HepG2 (cell line): Measurements from ENCODE around the gene KRT7. TPM values are rescaled to one million over a fixed set of nuclear protein-coding genes. Genes with fewer than 3 reads are reported as not detected.

Source experiments
- ATAC-seq: fragments of 200-7000 bp; cut with Tn5 transposase; 3 replicates; pipeline ENCODE4 v1.9.1; 2020; ENCODE audit warnings: mild to moderate bottlenecking, moderate library complexity
- BruUV-seq: library from RNA; stranded (reverse); fragments of 400-500 nt; replicated peaks from 2 replicates; lab custom pipeline; 2021; lab: Mats Ljungman, UMichigan
- CTCF ChIA-PET: fragments of 300-600 bp; formaldehyde crosslinking; extraction: SDS; loops from one replicate; lab custom pipeline; 2021; ENCODE audit warnings: low total read pairs, inconsistent platforms, low intra/inter-chr PET ratio; lab: Yijun Ruan, JAX
- POLR2A ChIA-PET: fragments of 350-600 bp; sonication (Branson Sonifier 250); formaldehyde crosslinking; loops from one replicate; lab custom pipeline; 2020; ENCODE audit warnings: antibody characterized with exemption, inconsistent platforms; lab: Yijun Ruan, JAX
- DNase-seq: peaks from one replicate; pipeline ENCODE4 v3.0.0-alpha.2; 2015; ENCODE audit warnings: low spot score
- FAIRE-seq: peaks from 3 replicates; lab custom pipeline; 2011; peaks lifted over from hg19 to GRCh38; lab: Jason Lieb, UNC
- H2AFZ ChIP-seq: one replicate; pipeline ENCODE4 v1.6.1; 2011; ENCODE audit warnings: low read length, inconsistent platforms
- H3K27ac ChIP-seq: fragments of 300-600 bp; 3 replicates; pipeline ENCODE4 v1.8.0; 2011; ENCODE audit warnings: mixed run types, mild to moderate bottlenecking, mixed read lengths, low read length, inconsistent platforms; ENCODE audit not compliant: insufficient read depth; ENCODE audit errors: extremely low read length
- H3K27me3 ChIP-seq, 2 experiments: fragments of 200-600 bp in 1 of 2; 2 replicates in 1 of 2; 3 replicates in 1 of 2; pipeline versions ENCODE4 v1.6.0 to v1.8.0; 2011; ENCODE audit warnings: low read length in 2 of 2, mild to moderate bottlenecking in 2 of 2, moderate library complexity in 2 of 2, inconsistent platforms in 1 of 2; ENCODE audit not compliant: insufficient read depth in 2 of 2, control insufficient read depth in 1 of 2
- H3K36me3 ChIP-seq, 2 experiments: fragments of 200-600 bp in 1 of 2; replicated peaks in 1 of 2; 2 replicates in 1 of 2; 3 replicates in 1 of 2; pipeline versions ENCODE4 v1.5.1 to v1.8.0; 2011; ENCODE audit warnings: low read length in 2 of 2, inconsistent platforms in 1 of 2; ENCODE audit not compliant: insufficient read depth in 2 of 2, control insufficient read depth in 1 of 2
- H3K4me1 ChIP-seq: 2 replicates; pipeline ENCODE4 v1.5.1; 2012; ENCODE audit warnings: low read length, inconsistent platforms; ENCODE audit not compliant: insufficient read depth
- H3K4me2 ChIP-seq: 2 replicates; pipeline ENCODE4 v1.6.0; 2011; ENCODE audit warnings: low read depth, low read length, inconsistent platforms
- H3K4me3 ChIP-seq, 3 experiments: fragments of 200-600 bp in 1 of 3; sonication (generic), shearing (Covaris generic) in 1 of 3; replicated peaks in 1 of 3; 2 replicates each; pipeline ENCODE4 v1.5.1; 2011 to 2016; ENCODE audit warnings: low read length in 3 of 3, inconsistent platforms in 2 of 3, low read depth in 2 of 3, mild to moderate bottlenecking in 2 of 3, control low read depth in 1 of 3, mixed read lengths in 1 of 3; ENCODE audit not compliant: insufficient read depth in 1 of 3
- H3K79me2 ChIP-seq: one replicate; pipeline ENCODE4 v1.6.1; 2011; ENCODE audit warnings: low read length, inconsistent platforms; ENCODE audit not compliant: insufficient read depth
- H3K9ac ChIP-seq: 2 replicates; pipeline ENCODE4 v1.6.0; 2011; ENCODE audit warnings: mild to moderate bottlenecking, low read depth, low read length, inconsistent platforms; ENCODE audit not compliant: insufficient read depth
- H3K9me3 ChIP-seq: 2 replicates; pipeline ENCODE4 v1.5.1; 2012; ENCODE audit warnings: mild to moderate bottlenecking, low read length
- H4K20me1 ChIP-seq: 2 replicates; pipeline ENCODE4 v1.6.0; 2011; ENCODE audit warnings: inconsistent platforms, mild to moderate bottlenecking, low read length, moderate library complexity; ENCODE audit not compliant: insufficient read depth
- ATAD3A ChIP-seq: sonication (generic); formaldehyde crosslinking; IDR thresholded peaks from 2 replicates; pipeline ENCODE4 v1.4.0; 2020; ENCODE audit warnings: missing genetic modification reagents
- BHLHE40 ChIP-seq: IDR thresholded peaks from 2 replicates; pipeline ENCODE4 v1.6.1; 2011; ENCODE audit warnings: low read length, improper control_type of control experiment
- CAMTA2 ChIP-seq: sonication (generic); formaldehyde crosslinking; IDR thresholded peaks from 2 replicates; pipeline ENCODE4 v1.4.0; 2020; ENCODE audit warnings: mild to moderate bottlenecking, missing genetic modification reagents, borderline replicate concordance
- ELF1 ChIP-seq: sonication (generic); formaldehyde crosslinking; IDR thresholded peaks from 2 replicates; pipeline ENCODE4 v1.4.0; 2020; ENCODE audit warnings: missing genetic modification reagents
- FLYWCH1 ChIP-seq: sonication (generic); formaldehyde crosslinking; IDR thresholded peaks from 2 replicates; pipeline ENCODE4 v1.8.1; 2023; ENCODE audit warnings: mild to moderate bottlenecking, missing genetic modification reagents
- FOSL2 ChIP-seq: sonication (generic); formaldehyde crosslinking; IDR thresholded peaks from 2 replicates; pipeline ENCODE4 v1.4.0; 2020; ENCODE audit warnings: missing genetic modification reagents
- IKZF1 ChIP-seq: fragments of 450-650 bp; IDR thresholded peaks from 2 replicates; pipeline ENCODE4 v1.7.1; 2016
- KLF13 ChIP-seq: sonication (generic); formaldehyde crosslinking; IDR thresholded peaks from 2 replicates; pipeline ENCODE4 v1.4.0; 2020; ENCODE audit warnings: mild to moderate bottlenecking, missing genetic modification reagents
- NCOA5 ChIP-seq: sonication (generic); formaldehyde crosslinking; IDR thresholded peaks from 2 replicates; pipeline ENCODE4 v1.4.0; 2020; ENCODE audit warnings: missing genetic modification reagents
- NFYC ChIP-seq: IDR thresholded peaks from 2 replicates; pipeline ENCODE4 v1.6.1; 2016; ENCODE audit warnings: missing genetic modification reagents, missing compliant biosample characterization
- NR2F1 ChIP-seq, 2 experiments: fragments of 450-650 bp in 1 of 2; formaldehyde crosslinking in 1 of 2; IDR thresholded peaks; 2 replicates each; pipeline versions ENCODE4 v1.5.0 to v1.6.1; 2016 to 2020; ENCODE audit warnings: mild to moderate bottlenecking in 1 of 2, missing compliant biosample characterization in 1 of 2, missing genetic modification reagents in 1 of 2, moderate library complexity in 1 of 2
- NR3C1 ChIP-seq: sonication (generic); formaldehyde crosslinking; IDR thresholded peaks from 2 replicates; pipeline ENCODE4 v1.4.0; 2020; ENCODE audit warnings: missing genetic modification reagents
- ONECUT2 ChIP-seq: sonication (generic); formaldehyde crosslinking; IDR thresholded peaks from 2 replicates; pipeline ENCODE4 v1.4.0; 2020; ENCODE audit warnings: missing genetic modification reagents
- SP2 ChIP-seq: sonication (generic); formaldehyde crosslinking; IDR thresholded peaks from 2 replicates; pipeline ENCODE4 v1.5.1; 2020; ENCODE audit warnings: mild to moderate bottlenecking, missing genetic modification reagents
- TAF1 ChIP-seq: sonication (generic); formaldehyde crosslinking; IDR thresholded peaks from 2 replicates; pipeline ENCODE4 v1.4.0; 2020; ENCODE audit warnings: missing genetic modification reagents
- ZNF121 ChIP-seq: sonication (generic); formaldehyde crosslinking; IDR thresholded peaks from 2 replicates; pipeline ENCODE4 v1.5.0; 2020; ENCODE audit warnings: mild to moderate bottlenecking, missing genetic modification reagents
- ZNF225 ChIP-seq: sonication (generic); formaldehyde crosslinking; IDR thresholded peaks from 2 replicates; pipeline ENCODE4 v1.4.0; 2020; ENCODE audit warnings: mild to moderate bottlenecking, missing genetic modification reagents
- ZNF720 ChIP-seq: sonication (generic); formaldehyde crosslinking; IDR thresholded peaks from 2 replicates; pipeline ENCODE4 v1.4.0; 2020; ENCODE audit warnings: missing genetic modification reagents
- ZNF782 ChIP-seq: sonication (generic); formaldehyde crosslinking; IDR thresholded peaks from 2 replicates; pipeline ENCODE4 v1.4.0; 2020; ENCODE audit warnings: missing genetic modification reagents, mild to moderate bottlenecking, borderline replicate concordance
- ZNF792 ChIP-seq: IDR thresholded peaks from 2 replicates; pipeline ENCODE4 v1.6.1; 2016
- ZZZ3 ChIP-seq: sonication (generic); formaldehyde crosslinking; IDR thresholded peaks from 2 replicates; pipeline ENCODE4 v1.4.0; 2020; ENCODE audit warnings: missing genetic modification reagents, mild to moderate bottlenecking, borderline replicate concordance
- WGBS: methylation state at CpG from one replicate; pipeline ENCODE4 v1.1.6; 2017; ENCODE audit warnings: low lambda C conversion rate; 5-methylcytosine and 5-hydroxymethylcytosine counted together
- in situ Hi-C: cut with HindIII; loops from 2 replicates; pipeline ENCODE4 v1.10.0; 2017; ENCODE audit warnings: low pct_unique_long_range_greater_than_20kb; ENCODE audit not compliant: extremely low pct_ligation_motif_present
- intact Hi-C: fragments of 100-400 bp; cut with micrococcal nuclease; formaldehyde crosslinking; loops from one replicate; pipeline ENCODE4 v1.10.0; 2022; ENCODE audit not compliant: unreplicated experiment
- polyA plus RNA-seq, 8 experiments: library from polyadenylated mRNA; depleted of rRNA in 3 of 8; stranded (reverse) in 7 of 8; unstranded in 1 of 8; fragments of >200 nt; fragmentation: Illumina TruSeq in 4 of 8; extraction: Trizol in 4 of 8; gene quantifications; 2 replicates each; pipeline versions ENCODE4 v1.2.1 to v1.2.3, GENCODE V29; 2011 to 2016; ENCODE audit warnings: low read depth in 4 of 8, missing spikeins in 1 of 8, mixed read lengths in 1 of 8; ENCODE audit not compliant: insufficient read depth in 1 of 8
- total RNA-seq, 5 experiments: library from RNA; depleted of rRNA; stranded (reverse); fragments of >200 nt; fragmentation: Illumina TruSeq; extraction: Trizol; gene quantifications; 2 replicates each; pipeline ENCODE4 v1.2.3, GENCODE V29; 2016; ENCODE audit warnings: low read depth in 1 of 5
- TF ChIP-seq, protein P1 (sequence below): sonication (generic); formaldehyde crosslinking; IDR thresholded peaks from 2 replicates; pipeline ENCODE4 v1.4.0; 2020; ENCODE audit warnings: missing genetic modification reagents

Gene KRT7
- total and polyA plus RNA-seq, 2 of the 13 experiments (the other 11 are each of a cell fraction or from before 2014, with no cell fraction given) = 0.83 TPM; not detected in 1

DNA sequence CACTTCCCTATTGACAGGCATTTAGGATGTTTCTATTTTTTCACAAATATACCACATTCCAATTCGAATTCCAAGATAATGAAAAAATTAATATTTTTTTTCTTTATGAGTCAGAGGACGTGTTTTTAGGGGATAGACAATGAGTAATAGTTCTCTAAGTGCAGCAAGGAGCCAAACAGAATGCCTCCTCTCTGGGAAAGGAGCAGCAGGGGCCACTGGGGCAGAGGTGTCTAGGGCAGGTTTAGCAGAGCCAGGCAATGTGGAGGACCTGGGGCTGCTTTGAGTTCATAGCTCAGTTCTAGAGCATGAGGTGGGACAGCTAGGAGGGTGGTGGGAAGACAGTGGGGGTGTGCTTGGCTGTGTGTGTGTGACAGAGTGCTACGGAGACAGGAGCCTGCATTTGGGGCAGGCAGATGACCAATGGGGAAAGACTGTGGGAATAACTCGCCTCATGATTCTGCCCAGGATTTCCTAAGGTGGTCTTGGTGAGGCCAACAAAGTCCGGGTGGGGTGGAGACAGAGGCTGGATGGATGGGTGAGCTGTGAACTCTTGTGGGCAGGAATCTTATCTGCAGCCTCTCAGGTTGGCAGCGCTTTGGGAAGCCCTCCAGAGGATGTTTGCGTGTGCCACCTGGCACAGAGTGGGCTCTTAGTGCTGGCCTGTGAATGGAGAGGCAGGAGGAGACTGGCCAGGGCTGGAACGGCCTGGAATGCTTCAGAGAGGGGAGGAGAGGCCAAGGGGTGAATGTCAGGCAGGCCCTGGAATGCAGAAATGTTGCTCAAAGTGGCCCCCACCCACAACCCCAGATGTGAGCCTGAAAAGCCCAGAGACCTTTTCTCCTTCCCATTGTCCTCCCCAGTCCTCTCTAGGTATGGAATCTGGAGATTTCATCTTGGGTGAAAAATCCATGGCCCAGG is 2.4 kb upstream of the KRT7 start (continued):
- TF ChIP-seq, protein P1, sequence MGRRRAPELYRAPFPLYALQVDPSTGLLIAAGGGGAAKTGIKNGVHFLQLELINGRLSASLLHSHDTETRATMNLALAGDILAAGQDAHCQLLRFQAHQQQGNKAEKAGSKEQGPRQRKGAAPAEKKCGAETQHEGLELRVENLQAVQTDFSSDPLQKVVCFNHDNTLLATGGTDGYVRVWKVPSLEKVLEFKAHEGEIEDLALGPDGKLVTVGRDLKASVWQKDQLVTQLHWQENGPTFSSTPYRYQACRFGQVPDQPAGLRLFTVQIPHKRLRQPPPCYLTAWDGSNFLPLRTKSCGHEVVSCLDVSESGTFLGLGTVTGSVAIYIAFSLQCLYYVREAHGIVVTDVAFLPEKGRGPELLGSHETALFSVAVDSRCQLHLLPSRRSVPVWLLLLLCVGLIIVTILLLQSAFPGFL (CRISPR knock-in tag) = no peak
- TF ChIP-seq NFYC (CRISPR knock-in tag) (no peak), ZNF121 (CRISPR knock-in tag) (no peak), TAF1 (CRISPR knock-in tag) (no peak)
- TF ChIP-seq, all 625 proteins: peak for 0

DNA sequence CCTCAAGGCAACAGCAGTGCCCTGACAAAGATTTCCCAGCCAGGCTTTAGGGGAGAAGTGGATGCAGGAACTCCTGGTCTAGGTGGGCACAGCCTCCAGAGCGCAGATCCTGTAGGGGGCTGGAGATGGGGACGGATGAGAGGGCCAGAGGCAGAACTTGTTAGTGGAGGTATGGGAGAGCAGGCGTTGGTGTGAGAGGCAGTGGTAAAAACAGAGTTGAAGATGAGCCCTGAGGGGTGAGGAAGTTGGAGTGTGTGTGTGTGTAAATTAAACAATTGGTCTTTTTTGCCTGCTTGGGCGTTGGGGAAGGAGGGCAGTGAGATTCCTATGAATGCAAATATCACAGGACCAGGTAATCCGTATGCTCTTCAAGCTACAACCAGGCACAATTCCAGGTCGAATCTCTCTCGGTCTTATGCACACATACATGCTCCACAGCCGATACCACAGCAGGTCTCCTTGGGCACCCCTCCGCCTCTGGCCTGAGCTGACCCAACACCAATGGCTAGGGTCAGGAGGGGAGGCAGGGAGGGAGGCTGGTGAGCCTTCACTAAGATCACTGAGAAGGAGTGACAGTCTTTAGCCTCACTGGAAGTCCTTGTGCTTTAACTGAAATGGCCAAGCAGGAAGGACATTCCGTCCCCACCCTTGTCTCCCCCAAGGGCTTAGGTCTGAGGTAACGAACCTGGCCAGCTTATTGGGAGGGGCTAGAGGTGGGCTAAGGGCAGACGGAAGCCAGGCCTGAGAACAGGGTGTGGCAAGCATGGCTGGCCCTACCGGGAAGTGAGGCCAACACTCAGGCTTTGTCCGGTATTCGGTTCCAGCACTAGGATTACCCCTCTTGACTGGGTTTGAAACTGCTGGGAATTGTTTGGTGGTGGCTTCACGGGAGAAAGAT is 1.5 kb upstream of the KRT7 start:
- DNase-seq = no peak
- intact Hi-C loops (no loop called here), in situ Hi-C loops (no loop called here)
- no peaks in the 10 kb centered on the region for H3K36me3 ChIP-seq
- CTCF ChIA-PET = no interaction called here
- no peak for FAIRE-seq
- H3K4me1 ChIP-seq = no peaks in the 10 kb centered on the region
- BruUV-seq = no TSS peak
- no peaks in the 10 kb centered on the region for H3K79me2 ChIP-seq
- no peak overlapping the region for H2AFZ ChIP-seq
- TF ChIP-seq, protein P1 (CRISPR knock-in tag) = no peak
- TF ChIP-seq CAMTA2 (no peak), NR3C1 (no peak), ZNF225 (CRISPR knock-in tag) (no peak), ZNF782 (CRISPR knock-in tag) (no peak), FLYWCH1 (no peak), ZNF720 (no peak), BHLHE40 (no peak), ONECUT2 (CRISPR knock-in tag) (no peak), NR2F1 (CRISPR knock-in tag; IDR thresholded peaks at IDR 0.05) (no peak), KLF13 (CRISPR knock-in tag) (no peak), IKZF1 (no peak), ZNF792 (CRISPR knock-in tag) (no peak), FOSL2 (CRISPR knock-in tag) (no peak), NCOA5 (CRISPR knock-in tag) (no peak), ATAD3A (no peak), SP2 (CRISPR knock-in tag) (no peak), ELF1 (CRISPR knock-in tag) (no peak), ZZZ3 (CRISPR knock-in tag) (no peak)
- H3K9ac ChIP-seq = no peak overlapping the region
- POLR2A ChIA-PET = no interaction called here
- H3K9me3 ChIP-seq = no peaks in the 10 kb centered on the region
- H3K27me3 ChIP-seq = peaks cover 0 to 47% of the 10 kb centered on the region in 2 experiments; a peak in 4 of 5 replicates
- 11% methylated on average over 10 of the region's 16 CpGs for WGBS
- H4K20me1 ChIP-seq = no peaks in the 10 kb centered on the region
- H3K4me2 ChIP-seq = no peak overlapping the region
- no peak overlapping the region for H3K27ac ChIP-seq
- no peak for ATAC-seq
- H3K4me3 ChIP-seq = no peak overlapping the region
